PFSK-1 (cell line): ENCODE data around the gene MORN5.

ENCODE experiments used
- FOXP2 ChIP-seq: optimal IDR thresholded peaks from 2 replicates; pipeline ENCODE3; 2011; ENCODE audit warnings: borderline replicate concordance, control low read depth, inconsistent platforms; ENCODE audit not compliant: insufficient read depth; ENCODE audit errors: extremely low read length, extremely low read depth
- POLR2AphosphoS5 ChIP-seq: IDR thresholded peaks from 2 replicates; pipeline ENCODE4 v1.6.1; 2012; ENCODE audit warnings: low read depth, mild to moderate bottlenecking, control low read depth, low read length, moderate library complexity
- REST ChIP-seq, 2 experiments: IDR thresholded peaks; 2 replicates each; pipeline versions ENCODE4 v1.6.1 to v1.8.0; 2011 to 2012; ENCODE audit warnings: low read depth in 2 of 2, low read length in 2 of 2, control low read depth in 1 of 2, inconsistent platforms in 1 of 2, mild to moderate bottlenecking in 1 of 2, moderate library complexity in 1 of 2; ENCODE audit not compliant: insufficient read depth in 1 of 2
- SIN3A ChIP-seq: IDR thresholded peaks from 2 replicates; pipeline ENCODE4 v1.6.1; 2012; ENCODE audit warnings: mild to moderate bottlenecking, low read length, moderate library complexity, borderline replicate concordance; ENCODE audit not compliant: insufficient read depth
- TAF1 ChIP-seq: IDR thresholded peaks from 2 replicates; pipeline ENCODE4 v1.6.1; 2012; ENCODE audit warnings: low read length, control low read depth, borderline replicate concordance; ENCODE audit not compliant: insufficient read depth

GRCh38 chr9:122226758-122227574 is 67.3 kb downstream of the MORN5 start:
- TF ChIP-seq POLR2AphosphoS5 (no peak), REST (IDR thresholded peaks at IDR 0.05; ENCODE audit: insufficient read depth in 1 of 2, low read depth in 2 of 2, low read length in 2 of 2) (no peak), TAF1 (no peak), SIN3A (no peak), FOXP2 (no peak)
